B cell (primary cell): ENCODE results near the gene KCNH1. TPM values are rescaled to one million over a fixed set of nuclear protein-coding genes. Genes with fewer than 3 reads are reported as not detected.

Experiments used
- ATAC-seq: fragments of 200-7000 bp; cut with Tn5 transposase; one replicate; pipeline ENCODE4 v1.10.0; 2021; ENCODE audit warnings: low read depth, mild to moderate bottlenecking, moderate number of reproducible peaks, moderate library complexity
- CTCF ChIA-PET: fragments of 350-600 bp; sonication (Branson Sonifier 250); formaldehyde crosslinking; loops from one replicate; lab custom pipeline; 2021; ENCODE audit warnings: antibody characterized with exemption, inconsistent platforms; lab: Charles Lee
- POLR2A ChIA-PET: fragments of 350-600 bp; sonication (Branson Sonifier 250); formaldehyde crosslinking; loops from one replicate; lab custom pipeline; 2021; ENCODE audit warnings: antibody characterized with exemption; lab: Charles Lee
- DNase-seq: peaks from one replicate; pipeline ENCODE4 v3.0.0; 2013
- H2AFZ ChIP-seq: 2 replicates; pipeline ENCODE4 v1.6.1; 2012; ENCODE audit warnings: mild to moderate bottlenecking, low read depth, low read length; ENCODE audit not compliant: insufficient read depth, poor library complexity, severe bottlenecking
- H3K27ac ChIP-seq, 2 donors: 1 replicate in 1 of 2; 2 replicates in 1 of 2; pipeline ENCODE4 v1.5.1; 2012 to 2013; ENCODE audit warnings: low read length in 2 of 2, mild to moderate bottlenecking in 2 of 2, moderate library complexity in 1 of 2
- H3K27me3 ChIP-seq, 4 experiments: fragments of 200-600 bp in 1 of 4; sonication (generic) in 1 of 4; replicated peaks in 1 of 4; 1 replicate in 2 of 4; 2 replicates in 2 of 4; pipeline versions ENCODE4 v1.6.1 to v1.7.0; 2013 to 2016; ENCODE audit warnings: low read length in 3 of 4, mild to moderate bottlenecking in 2 of 4, mixed read lengths in 1 of 4, moderate library complexity in 1 of 4; ENCODE audit not compliant: insufficient read depth in 4 of 4, control insufficient read depth in 3 of 4; ENCODE audit errors: control extremely low read depth in 1 of 4
- H3K36me3 ChIP-seq, 2 experiments: replicated peaks in 1 of 2; 1 replicate in 1 of 2; 2 replicates in 1 of 2; pipeline versions ENCODE4 v1.6.1 to v1.7.1; 2013; ENCODE audit warnings: low read length in 1 of 2; ENCODE audit not compliant: insufficient read depth in 2 of 2, control insufficient read depth in 1 of 2; ENCODE audit errors: control extremely low read depth in 1 of 2, extremely low read depth in 1 of 2
- H3K4me1 ChIP-seq, 2 donors: fragments of 200-600 bp in 1 of 2; sonication (generic) in 1 of 2; 1 replicate in 1 of 2; 2 replicates in 1 of 2; pipeline versions ENCODE4 v1.5.1 to v1.6.1; 2013 to 2017; ENCODE audit warnings: low read length in 2 of 2; ENCODE audit not compliant: control insufficient read depth in 2 of 2, insufficient read depth in 2 of 2
- H3K4me2 ChIP-seq: replicated peaks from 2 replicates; pipeline ENCODE3; 2012; ENCODE audit warnings: mild to moderate bottlenecking, low read depth, low read length; ENCODE audit not compliant: poor library complexity, severe bottlenecking
- H3K4me3 ChIP-seq, 5 experiments: fragments of 200-600 bp in 1 of 5; sonication (generic) in 1 of 5; 1 replicate in 3 of 5; 2 replicates in 2 of 5; pipeline versions ENCODE4 v1.5.1 to v1.7.0; 2011 to 2016; ENCODE audit warnings: low read length in 4 of 5, mild to moderate bottlenecking in 4 of 5, low read depth in 2 of 5, control low read depth in 1 of 5, moderate library complexity in 1 of 5; ENCODE audit not compliant: insufficient read depth in 1 of 5; ENCODE audit errors: control extremely low read depth in 1 of 5, extremely low read depth in 1 of 5
- H3K79me2 ChIP-seq: fragments of 200-600 bp; sonication (generic); one replicate; pipeline ENCODE4 v1.6.0; 2016; ENCODE audit warnings: low read length; ENCODE audit not compliant: control insufficient read depth, insufficient read depth
- H3K9ac ChIP-seq: fragments of 200-600 bp; sonication (generic); 2 replicates; pipeline ENCODE4 v1.6.1; 2017; ENCODE audit warnings: mild to moderate bottlenecking, low read length, moderate library complexity
- H3K9me3 ChIP-seq, 3 donors: one replicate each; pipeline versions ENCODE4 v1.6.1 to v1.7.1; 2013; ENCODE audit warnings: low read length in 2 of 3; ENCODE audit not compliant: control insufficient read depth in 2 of 3, insufficient read depth in 1 of 3; ENCODE audit errors: control extremely low read depth in 1 of 3
- H4K20me1 ChIP-seq: 2 replicates; pipeline ENCODE4 v1.6.0; 2012; ENCODE audit warnings: mild to moderate bottlenecking, low read length; ENCODE audit not compliant: insufficient read depth, control insufficient read depth, poor library complexity, severe bottlenecking
- H3K27ac Mint-ChIP-seq: one replicate; pipeline ENCODE4 v1.8.0; 2021; ENCODE audit warnings: mixed read lengths
- H3K27me3 Mint-ChIP-seq: one replicate; pipeline ENCODE4 v1.8.0; 2021; ENCODE audit warnings: mixed read lengths
- H3K4me1 Mint-ChIP-seq: one replicate; pipeline ENCODE4 v1.8.0; 2021; ENCODE audit warnings: mixed read lengths
- H3K4me3 Mint-ChIP-seq: one replicate; pipeline ENCODE4 v1.8.0; 2021; ENCODE audit warnings: mixed read lengths
- H3K9me3 Mint-ChIP-seq: one replicate; pipeline ENCODE4 v1.8.0; 2022; ENCODE audit warnings: mixed read lengths; ENCODE audit not compliant: insufficient read depth
- CTCF ChIP-seq: fragments of 200-600 bp; IDR thresholded peaks from one replicate; pipeline ENCODE4 v1.8.0; 2022; ENCODE audit warnings: antibody characterized with exemption, mild to moderate bottlenecking
- EZH2 ChIP-seq: IDR thresholded peaks from 2 replicates; pipeline ENCODE4 v1.6.1; 2012; ENCODE audit warnings: borderline replicate concordance, low read depth, mild to moderate bottlenecking, moderate library complexity, low read length; ENCODE audit not compliant: insufficient read depth, poor library complexity, severe bottlenecking
- WGBS: methylation state at CpG from one replicate; pipeline ENCODE4 v1.1.5; 2013; ENCODE audit warnings: missing lambda C conversion rate; ENCODE audit not compliant: insufficient coverage; 5-methylcytosine and 5-hydroxymethylcytosine counted together
- intact Hi-C: fragments of 100-400 bp; cut with micrococcal nuclease; formaldehyde crosslinking; loops from one replicate; pipeline ENCODE4 v1.10.0; 2022
- polyA plus RNA-seq: library from polyadenylated mRNA; depleted of rRNA; stranded (reverse); fragments of >200 nt; gene quantifications from 2 replicates; pipeline ENCODE4 v1.2.3, GENCODE V29; 2012
- total RNA-seq, 2 donors: library from RNA; stranded (reverse); fragments of 120-200 nt in 1 of 2; gene quantifications; 1 replicate in 1 of 2; 2 replicates in 1 of 2; pipeline versions ENCODE4 v1.2.3 to v1.2.4, GENCODE V29; 2013 to 2022

The KCNH1 gene
- total and polyA plus RNA-seq, 2 donors (not counting 1 experiment from before 2014, with no cell fraction given) = not detected

- DNase-seq = no peak
- H3K79me2 ChIP-seq = no peaks in the 10 kb centered on the region
- ATAC-seq = no peak
- Mint-ChIP-seq H3K27ac (no peak overlapping the region), H3K27me3 (peaks cover 3% of the 10 kb centered on the region), H3K9me3 (no peaks in the 10 kb centered on the region), H3K4me1 (peaks cover 9% of the 10 kb centered on the region), H3K4me3 (no peak overlapping the region)
- no peaks in the 10 kb centered on the region for H4K20me1 ChIP-seq
- TF ChIP-seq EZH2 (no peak), CTCF (no peak)
- 97% methylated on average over 2 of the region's 6 CpGs for WGBS
- no peak overlapping the region for H3K9ac ChIP-seq
- ChIA-PET POLR2A (no interaction called here), CTCF (no interaction called here)
- no peak overlapping the region for H3K4me2 ChIP-seq
- no peaks in the 10 kb centered on the region for H3K36me3 ChIP-seq
- no peaks in the 10 kb centered on the region for H3K9me3 ChIP-seq
- no peaks in the 10 kb centered on the region for H3K27me3 ChIP-seq
- H3K4me3 ChIP-seq = no peak overlapping the region
- H2AFZ ChIP-seq = no peak overlapping the region
- intact Hi-C loops = no loop called here
- peaks cover 0 to 7% of the 10 kb centered on the region in 2 donors for H3K4me1 ChIP-seq
- H3K27ac ChIP-seq = no peak overlapping the region
Observed at GRCh38 chr1:210691039-210691610, 442.8 kb downstream of the KCNH1 start.

GRCh38 chr1:210690236-210690635, 443.7 kb downstream of the KCNH1 start:
- no peaks in the 10 kb centered on the region for H3K27me3 Mint-ChIP-seq

More at GRCh38 chr1:210690236-210690635, 443.7 kb downstream of the KCNH1 start:
- no peak for TF ChIP-seq CTCF
- no peak for TF ChIP-seq EZH2
- H3K9me3 ChIP-seq = no peaks in the 10 kb centered on the region
- H3K36me3 ChIP-seq = no peaks in the 10 kb centered on the region
- no peak overlapping the region for H2AFZ ChIP-seq
- peaks cover 9% of the 10 kb centered on the region for H3K4me1 Mint-ChIP-seq
- H3K4me3 ChIP-seq = no peak overlapping the region
- intact Hi-C loops = no loop called here
- ATAC-seq (no peak), DNase-seq (no peak)
- WGBS = 97% methylated on average over 5 of the region's 5 CpGs
- no peak overlapping the region for H3K4me2 ChIP-seq
- no peaks in the 10 kb centered on the region for H4K20me1 ChIP-seq
- POLR2A ChIA-PET = no interaction called here
- H3K79me2 ChIP-seq = no peaks in the 10 kb centered on the region
- H3K27ac ChIP-seq = no peak overlapping the region
- H3K4me1 ChIP-seq = peaks cover 0 to 7% of the 10 kb centered on the region in 2 donors
- H3K27me3 ChIP-seq = no peaks in the 10 kb centered on the region
- no peak overlapping the region for H3K9ac ChIP-seq
- H3K9me3 Mint-ChIP-seq = no peaks in the 10 kb centered on the region
- CTCF ChIA-PET = no interaction called here
- H3K27ac Mint-ChIP-seq = no peak overlapping the region
- no peak overlapping the region for H3K4me3 Mint-ChIP-seq
